ENCODE results near the gene SEMA3E. TPM values are rescaled to one million over a fixed set of nuclear protein-coding genes. Genes with fewer than 3 reads are reported as not detected.
"Not testable (repeated sequence)": the region's sequence is repeated elsewhere in the genome, so short reads cannot be mapped to it uniquely, and the experiment has no call there.

Gene SEMA3E
- total RNA-seq, 1 experiment from 2014 or later, result 0.20 TPM

DNA sequence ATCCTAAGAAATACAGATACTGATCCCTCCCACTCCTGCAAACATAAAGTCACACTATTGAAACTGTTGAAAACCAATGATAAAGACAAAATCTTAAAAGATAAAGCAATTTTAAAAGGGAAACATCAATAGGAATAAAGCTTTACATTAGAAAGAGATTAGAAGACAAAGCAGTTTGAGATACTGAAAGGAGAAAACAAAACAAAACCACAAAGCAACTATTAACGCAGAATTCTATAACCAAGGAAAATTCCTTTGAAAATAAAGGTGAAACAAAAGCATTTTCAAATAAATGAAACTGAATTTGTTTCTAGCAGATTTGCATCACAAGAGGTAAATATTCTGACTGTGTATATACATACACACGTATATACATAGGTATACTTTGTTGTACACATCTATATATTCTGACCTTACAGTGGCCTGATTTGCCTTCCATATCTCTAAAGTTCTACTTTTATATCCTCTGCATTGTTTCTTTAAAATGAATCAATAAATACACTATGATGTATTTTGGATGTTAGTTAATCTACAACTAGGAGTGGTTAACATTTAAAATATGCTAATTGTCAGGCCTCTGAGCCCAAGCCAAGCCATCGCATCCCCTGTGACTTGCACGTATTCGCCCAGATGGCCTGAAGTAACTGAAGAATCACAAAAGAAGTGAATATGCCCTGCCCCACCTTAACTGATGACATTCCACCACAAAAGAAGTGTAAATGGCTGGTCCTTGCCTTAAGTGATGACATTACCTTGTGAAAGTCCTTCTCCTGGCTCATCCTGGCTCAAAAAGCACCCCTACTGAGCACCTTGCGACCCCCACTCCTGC, 189.6 kb downstream of the SEMA3E start:
- H3K27me3 ChIP-seq (replicated peaks; ENCODE audit: control insufficient read depth, insufficient read depth, low read length); H3K27ac Mint-ChIP-seq (ENCODE audit: unreplicated experiment); H3K36me3 ChIP-seq (ENCODE audit: control insufficient read depth, insufficient read depth, low read length); H3K4me3 ChIP-seq (ENCODE audit: low read depth, low read length); H3K9me3 Mint-ChIP-seq (ENCODE audit: unreplicated experiment); H3K36me3 Mint-ChIP-seq (ENCODE audit: insufficient read depth, unreplicated experiment); BruUV-seq (replicated peaks); intact Hi-C loops (cut with micrococcal nuclease; ENCODE audit: unreplicated experiment); DNase-seq; H3K9me3 ChIP-seq; H3K4me3 Mint-ChIP-seq (ENCODE audit: unreplicated experiment); POLR2A ChIA-PET; H3K4me1 ChIP-seq; H3K4me1 Mint-ChIP-seq (ENCODE audit: low read depth, unreplicated experiment); CTCF ChIA-PET; H3K27me3 Mint-ChIP-seq (ENCODE audit: insufficient read depth, unreplicated experiment): not testable (repeated sequence)

DNA sequence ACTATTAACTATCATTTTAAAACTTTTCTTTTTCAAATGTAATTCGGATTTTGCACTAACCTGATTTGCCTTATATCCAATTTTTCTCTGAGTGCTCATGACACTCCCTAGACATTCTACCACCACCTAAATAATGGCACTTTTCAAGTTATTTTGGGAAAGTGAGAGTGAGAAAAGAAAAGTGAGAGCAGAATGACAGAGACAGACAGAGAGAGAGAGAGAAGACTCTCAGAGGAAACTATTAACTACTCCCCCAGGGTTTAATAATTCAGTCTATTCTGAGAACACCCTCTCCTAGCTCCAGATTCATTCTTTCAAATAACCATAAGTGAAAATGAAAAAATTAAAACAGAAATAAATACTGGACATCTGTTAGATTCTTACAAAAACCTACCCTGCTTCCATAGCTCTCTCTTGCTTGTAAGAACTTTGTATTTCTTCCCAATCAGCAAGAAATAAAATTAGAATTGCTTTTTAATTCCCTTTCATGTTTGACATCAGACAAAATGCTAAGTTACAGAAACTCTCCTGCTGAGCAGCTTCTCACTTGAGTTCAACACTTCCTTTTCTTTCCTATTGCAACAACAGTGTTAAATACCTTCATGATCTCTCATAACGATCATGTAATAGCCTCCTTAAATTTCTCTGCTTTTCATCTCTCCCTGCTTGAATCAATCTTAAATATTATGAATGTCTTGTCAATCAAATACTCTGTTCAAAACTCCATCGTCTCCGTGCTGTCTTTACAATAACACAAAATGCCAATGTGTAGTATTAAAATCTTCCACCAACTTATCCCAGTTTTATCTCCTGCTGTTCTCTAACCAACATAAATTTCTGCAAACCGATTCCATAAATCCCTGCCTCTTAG, 191.7 kb downstream of the SEMA3E start:
- no peaks in the 10 kb centered on the region for H3K36me3 Mint-ChIP-seq (ENCODE audit: insufficient read depth, unreplicated experiment)
- H3K36me3 ChIP-seq (ENCODE audit: control insufficient read depth, insufficient read depth, low read length), result no peaks in the 10 kb centered on the region
- H3K9me3 Mint-ChIP-seq (ENCODE audit: unreplicated experiment), result no peaks in the 10 kb centered on the region
- ChIA-PET POLR2A (no interaction called here), CTCF (no interaction called here)
- H3K27me3 Mint-ChIP-seq (ENCODE audit: insufficient read depth, unreplicated experiment), result no peaks in the 10 kb centered on the region
- H3K4me3 ChIP-seq (ENCODE audit: low read depth, low read length), result no peak overlapping the region
- no peaks in the 10 kb centered on the region for H3K4me1 Mint-ChIP-seq (ENCODE audit: low read depth, unreplicated experiment)
- H3K4me1 ChIP-seq, result no peaks in the 10 kb centered on the region
- H3K4me3 Mint-ChIP-seq (ENCODE audit: unreplicated experiment), result no peak overlapping the region
- H3K27me3 ChIP-seq (replicated peaks; ENCODE audit: control insufficient read depth, insufficient read depth, low read length), result no peaks in the 10 kb centered on the region
- no TSS peak for BruUV-seq (replicated peaks)
- no peak for DNase-seq
- no peak for TF ChIP-seq CTCF (IDR thresholded peaks at IDR 0.05; ENCODE audit: insufficient read depth in 1 of 2, low read depth in 1 of 2, low read length in 1 of 2, severe bottlenecking in 1 of 2, unreplicated experiment in 1 of 2)
- H3K27ac Mint-ChIP-seq (ENCODE audit: unreplicated experiment), result no peak overlapping the region
- intact Hi-C loops (cut with micrococcal nuclease; ENCODE audit: unreplicated experiment), result no loop called here
- H3K9me3 ChIP-seq, result no peaks in the 10 kb centered on the region

GRCh38 chr7:83456413-83456812, 192.5 kb downstream of the SEMA3E start:
- Histone ChIP-seq H3K4me1 (no peaks in the 10 kb centered on the region), H3K36me3 (ENCODE audit: control insufficient read depth, insufficient read depth, low read length) (no peaks in the 10 kb centered on the region), H3K4me3 (ENCODE audit: low read depth, low read length) (no peak overlapping the region), H3K9me3 (no peaks in the 10 kb centered on the region), H3K27me3 (replicated peaks; ENCODE audit: control insufficient read depth, insufficient read depth, low read length) (no peaks in the 10 kb centered on the region)
- POLR2A ChIA-PET, result no interaction called here
- no peaks in the 10 kb centered on the region for H3K4me1 Mint-ChIP-seq (ENCODE audit: low read depth, unreplicated experiment)
- CTCF ChIA-PET, result no interaction called here
- intact Hi-C loops (cut with micrococcal nuclease; ENCODE audit: unreplicated experiment), result no loop called here
- no peak overlapping the region for H3K27ac Mint-ChIP-seq (ENCODE audit: unreplicated experiment)
- DNase-seq, result no peak
- no peaks in the 10 kb centered on the region for H3K9me3 Mint-ChIP-seq (ENCODE audit: unreplicated experiment)
- H3K27me3 Mint-ChIP-seq (ENCODE audit: insufficient read depth, unreplicated experiment), result no peaks in the 10 kb centered on the region
- no peak for TF ChIP-seq CTCF (IDR thresholded peaks at IDR 0.05; ENCODE audit: insufficient read depth in 1 of 2, low read depth in 1 of 2, low read length in 1 of 2, severe bottlenecking in 1 of 2, unreplicated experiment in 1 of 2)
- H3K36me3 Mint-ChIP-seq (ENCODE audit: insufficient read depth, unreplicated experiment), result no peaks in the 10 kb centered on the region
- BruUV-seq (replicated peaks), result no TSS peak
- H3K4me3 Mint-ChIP-seq (ENCODE audit: unreplicated experiment), result no peak overlapping the region
